Activated naive CD8-positive, alpha-beta T cell treated with anti-CD3 and anti-CD28 coated beads, Interleukin-2, amount 10 ng/mL, durations not matched to agents 7 days and 5 days (primary cell): ENCODE data around the gene CCDC144A. TPM values are rescaled to one million over a fixed set of nuclear protein-coding genes. Genes with fewer than 3 reads are reported as not detected.
"Not testable (repeated sequence)": the region's sequence is repeated elsewhere in the genome, so short reads cannot be mapped to it uniquely, and the experiment has no call there.

ENCODE experiments used
- ATAC-seq: fragments of 150-1000 bp; cut with Tn5 transposase; one replicate; pipeline ENCODE4 v1.10.0; 2021; ENCODE audit warnings: low read depth, moderate library complexity
- POLR2A ChIA-PET: fragments of 350-600 bp; sonication (Branson Sonifier 250); formaldehyde crosslinking; loops from one replicate; lab custom pipeline; 2021; ENCODE audit warnings: antibody characterized with exemption; lab: Charles Lee
- DNase-seq: peaks from one replicate; pipeline ENCODE4 v3.0.0; 2021
- H3K27ac Mint-ChIP-seq: one replicate; pipeline ENCODE4 v1.8.0; 2022; ENCODE audit warnings: mild to moderate bottlenecking, mixed read lengths
- H3K27me3 Mint-ChIP-seq: one replicate; pipeline ENCODE4 v1.8.0; 2022; ENCODE audit warnings: mild to moderate bottlenecking, moderate library complexity, mixed read lengths
- H3K36me3 Mint-ChIP-seq: one replicate; pipeline ENCODE4 v1.8.0; 2021; ENCODE audit warnings: mild to moderate bottlenecking, mixed read lengths
- H3K4me1 Mint-ChIP-seq: one replicate; pipeline ENCODE4 v1.8.0; 2021; ENCODE audit warnings: mixed read lengths
- H3K4me3 Mint-ChIP-seq: one replicate; pipeline ENCODE4 v1.8.0; 2022; ENCODE audit warnings: mild to moderate bottlenecking, moderate library complexity, mixed read lengths
- H3K9me3 Mint-ChIP-seq: one replicate; pipeline ENCODE4 v1.8.0; 2021; ENCODE audit warnings: mixed read lengths
- total RNA-seq, 2 experiments: library from RNA; stranded (reverse); gene quantifications; one replicate each; pipeline ENCODE4 v1.2.3, GENCODE V29; 2021

The CCDC144A gene
- total RNA-seq, 2 experiments from 2014 or later, result 2.9 to 4.8 TPM

- POLR2A ChIA-PET, H3K4me3 Mint-ChIP-seq, H3K9me3 Mint-ChIP-seq, ATAC-seq, H3K4me1 Mint-ChIP-seq, H3K36me3 Mint-ChIP-seq, H3K27me3 Mint-ChIP-seq, H3K27ac Mint-ChIP-seq, DNase-seq: not testable (repeated sequence)
These were observed 83.1 kb downstream of the CCDC144A start for GRCh38 chr17:16773146-16773522.

- H3K4me3 Mint-ChIP-seq, H3K9me3 Mint-ChIP-seq, ATAC-seq, POLR2A ChIA-PET, DNase-seq, H3K36me3 Mint-ChIP-seq, H3K27ac Mint-ChIP-seq, H3K4me1 Mint-ChIP-seq, H3K27me3 Mint-ChIP-seq: not testable (repeated sequence)
These were observed 97.8 kb downstream of the CCDC144A start for GRCh38 chr17:16787851-16788250.

GRCh38 chr17:16788889-16789536 is 99.0 kb downstream of the CCDC144A start:
- H3K36me3 Mint-ChIP-seq, H3K4me1 Mint-ChIP-seq, DNase-seq, H3K27me3 Mint-ChIP-seq, H3K9me3 Mint-ChIP-seq, H3K27ac Mint-ChIP-seq, POLR2A ChIA-PET, H3K4me3 Mint-ChIP-seq, ATAC-seq: not testable (repeated sequence)

- DNase-seq, H3K36me3 Mint-ChIP-seq, POLR2A ChIA-PET, H3K4me3 Mint-ChIP-seq, H3K9me3 Mint-ChIP-seq, H3K4me1 Mint-ChIP-seq, ATAC-seq, H3K27me3 Mint-ChIP-seq, H3K27ac Mint-ChIP-seq: not testable (repeated sequence)
These were observed 99.6 kb downstream of the CCDC144A start for GRCh38 chr17:16789622-16790021.

GRCh38 chr17:16790313-16790871 is 100.4 kb downstream of the CCDC144A start:
- H3K9me3 Mint-ChIP-seq, H3K36me3 Mint-ChIP-seq, DNase-seq, H3K4me1 Mint-ChIP-seq, POLR2A ChIA-PET, H3K27me3 Mint-ChIP-seq, H3K27ac Mint-ChIP-seq, H3K4me3 Mint-ChIP-seq, ATAC-seq: not testable (repeated sequence)

GRCh38 chr17:16794215-16794614 is 104.2 kb downstream of the CCDC144A start:
- H3K4me1 Mint-ChIP-seq, POLR2A ChIA-PET, ATAC-seq, H3K9me3 Mint-ChIP-seq, H3K27ac Mint-ChIP-seq, H3K36me3 Mint-ChIP-seq, H3K27me3 Mint-ChIP-seq, H3K4me3 Mint-ChIP-seq, DNase-seq: not testable (repeated sequence)

- H3K27ac Mint-ChIP-seq, H3K9me3 Mint-ChIP-seq, POLR2A ChIA-PET: not testable (repeated sequence)
These were observed 105.9 kb downstream of the CCDC144A start for GRCh38 chr17:16795894-16796293.

GRCh38 chr17:16804851-16805250 is 114.8 kb downstream of the CCDC144A start:
- H3K9me3 Mint-ChIP-seq, H3K4me3 Mint-ChIP-seq, H3K27ac Mint-ChIP-seq, ATAC-seq, H3K36me3 Mint-ChIP-seq, DNase-seq, POLR2A ChIA-PET, H3K4me1 Mint-ChIP-seq, H3K27me3 Mint-ChIP-seq: not testable (repeated sequence)

More at GRCh38 chr17:16795894-16796293, 105.9 kb downstream of the CCDC144A start:
- H3K36me3 Mint-ChIP-seq, H3K4me3 Mint-ChIP-seq, H3K4me1 Mint-ChIP-seq, ATAC-seq, H3K27me3 Mint-ChIP-seq, DNase-seq: not testable (repeated sequence)

- H3K4me1 Mint-ChIP-seq, H3K9me3 Mint-ChIP-seq, H3K27me3 Mint-ChIP-seq, DNase-seq, ATAC-seq, H3K36me3 Mint-ChIP-seq, POLR2A ChIA-PET, H3K4me3 Mint-ChIP-seq, H3K27ac Mint-ChIP-seq: not testable (repeated sequence)
These were observed 116.6 kb downstream of the CCDC144A start for GRCh38 chr17:16806599-16806998.

GRCh38 chr17:16807620-16808019 is 117.6 kb downstream of the CCDC144A start:
- H3K27me3 Mint-ChIP-seq, H3K27ac Mint-ChIP-seq, H3K9me3 Mint-ChIP-seq, DNase-seq, H3K4me1 Mint-ChIP-seq, H3K4me3 Mint-ChIP-seq, H3K36me3 Mint-ChIP-seq, ATAC-seq, POLR2A ChIA-PET: not testable (repeated sequence)

GRCh38 chr17:16810236-16810635 is 120.2 kb downstream of the CCDC144A start:
- H3K27ac Mint-ChIP-seq, H3K4me3 Mint-ChIP-seq, DNase-seq, H3K36me3 Mint-ChIP-seq, H3K9me3 Mint-ChIP-seq, H3K4me1 Mint-ChIP-seq, ATAC-seq, POLR2A ChIA-PET, H3K27me3 Mint-ChIP-seq: not testable (repeated sequence)

- H3K27me3 Mint-ChIP-seq, ATAC-seq, H3K9me3 Mint-ChIP-seq, POLR2A ChIA-PET, H3K4me1 Mint-ChIP-seq, DNase-seq, H3K36me3 Mint-ChIP-seq, H3K27ac Mint-ChIP-seq, H3K4me3 Mint-ChIP-seq: not testable (repeated sequence)
These were observed 122.1 kb downstream of the CCDC144A start for GRCh38 chr17:16812126-16812525.

- Mint-ChIP-seq H3K27ac (no peak overlapping the region), H3K4me3 (no peak overlapping the region), H3K36me3 (no peaks in the 10 kb centered on the region), H3K9me3 (no peaks in the 10 kb centered on the region), H3K27me3 (no peaks in the 10 kb centered on the region), H3K4me1 (no peaks in the 10 kb centered on the region)
- DNase-seq, result no peak
- no peak for ATAC-seq
- POLR2A ChIA-PET, result no interaction called here
These were observed 124.4 kb downstream of the CCDC144A start for GRCh38 chr17:16814439-16814838.

GRCh38 chr17:16817201-16817600 is 127.2 kb downstream of the CCDC144A start:
- POLR2A ChIA-PET, result no interaction called here

More at GRCh38 chr17:16817201-16817600, 127.2 kb downstream of the CCDC144A start:
- no peaks in the 10 kb centered on the region for H3K9me3 Mint-ChIP-seq
- no peak overlapping the region for H3K4me3 Mint-ChIP-seq
- no peak overlapping the region for H3K27ac Mint-ChIP-seq
- DNase-seq (no peak), ATAC-seq (no peak)
- no peaks in the 10 kb centered on the region for H3K4me1 Mint-ChIP-seq
- H3K27me3 Mint-ChIP-seq, result no peaks in the 10 kb centered on the region
- no peaks in the 10 kb centered on the region for H3K36me3 Mint-ChIP-seq
